KMS-11 (cell line): ENCODE measurements around the gene ZNF580.
A peak's percentile ranks its signal among the peaks of the same experiment; 100 is the strongest.

ENCODE experiments used
- H2AFZ ChIP-seq: fragments of 200-600 bp; sonication (generic); 2 replicates; pipeline ENCODE4 v1.6.1; 2016; ENCODE audit warnings: antibody characterized with exemption, mixed run types, low read depth
- H3K27ac ChIP-seq: fragments of 200-600 bp; sonication (generic); 2 replicates; pipeline ENCODE4 v1.6.1; 2016; ENCODE audit warnings: mild to moderate bottlenecking, mixed run types
- H3K27me3 ChIP-seq: fragments of 200-600 bp; sonication (generic); 2 replicates; pipeline ENCODE4 v1.6.1; 2017; ENCODE audit warnings: mild to moderate bottlenecking, low read depth, mixed run types, moderate library complexity; ENCODE audit not compliant: insufficient read depth
- H3K36me3 ChIP-seq: fragments of 200-600 bp; sonication (generic); 2 replicates; pipeline ENCODE4 v1.6.1; 2017; ENCODE audit warnings: mild to moderate bottlenecking, mixed run types; ENCODE audit not compliant: insufficient read depth
- H3K4me1 ChIP-seq: fragments of 200-600 bp; sonication (generic); 2 replicates; pipeline ENCODE4 v1.6.1; 2016; ENCODE audit warnings: mild to moderate bottlenecking, low read depth, mixed run types; ENCODE audit not compliant: poor library complexity, severe bottlenecking
- H3K4me2 ChIP-seq: fragments of 200-600 bp; sonication (generic); 2 replicates; pipeline ENCODE4 v1.7.0; 2016; ENCODE audit warnings: mild to moderate bottlenecking, mixed run types
- H3K4me3 ChIP-seq: fragments of 200-600 bp; sonication (generic); IDR thresholded peaks from 2 replicates; pipeline ENCODE4 v1.6.1; 2017; ENCODE audit warnings: low read depth, low read length, mixed read lengths; ENCODE audit not compliant: insufficient read depth
- H3K79me2 ChIP-seq: fragments of 200-600 bp; sonication (generic); 2 replicates; pipeline ENCODE4 v1.6.1; 2016; ENCODE audit warnings: low read depth, mixed run types; ENCODE audit not compliant: insufficient read depth
- H3K9ac ChIP-seq: fragments of 200-600 bp; sonication (generic); 2 replicates; pipeline ENCODE4 v1.6.1; 2016; ENCODE audit warnings: mild to moderate bottlenecking, mixed run types
- H4K20me1 ChIP-seq: fragments of 200-600 bp; sonication (generic); 2 replicates; pipeline ENCODE4 v1.6.1; 2016; ENCODE audit warnings: mild to moderate bottlenecking, mixed run types; ENCODE audit not compliant: insufficient read depth
- CTCF ChIP-seq: fragments of 200-600 bp; sonication (generic); conservative IDR thresholded peaks from 2 replicates; pipeline ENCODE4 v1.6.1; 2017; ENCODE audit warnings: low read depth, mild to moderate bottlenecking, antibody characterized with exemption, low read length, moderate library complexity, mixed read lengths

The ZNF580 gene

GRCh38 chr19:55623561-55623960, 17.2 kb upstream of the ZNF580 start:
- H2AFZ ChIP-seq = no peak overlapping the region
- H4K20me1 ChIP-seq = no peaks in the 10 kb centered on the region
- H3K36me3 ChIP-seq = no peaks in the 10 kb centered on the region
- H3K4me3 ChIP-seq = no peak overlapping the region
- H3K4me2 ChIP-seq = peak overlapping the region; percentile 28; the same call in 1 of the 2 replicates
- no peaks in the 10 kb centered on the region; the same call in 1 of the 2 replicates for H3K27me3 ChIP-seq
- no peaks in the 10 kb centered on the region for H3K79me2 ChIP-seq
- no peak for TF ChIP-seq CTCF
- no peak overlapping the region for H3K9ac ChIP-seq
- H3K27ac ChIP-seq = no peak overlapping the region
- peaks cover 15% of the 10 kb centered on the region for H3K4me1 ChIP-seq

GRCh38 chr19:55624109-55625003, 16.4 kb upstream of the ZNF580 start, which contains the start of gene ZNF784:
Gene ZNF784, minus strand, starts transcription at chr19:55624566. Its CDS starts 5 bp downstream, at chr19:55624561.
- Histone ChIP-seq H3K27ac (peak within 1 kb of the TSS; percentile 60), H3K9ac (peak within 1 kb of the TSS; percentile 49; the same call in 1 of the 2 replicates), H3K36me3 (no peaks in the 10 kb centered on the region), H3K79me2 (no peaks in the 10 kb centered on the region), H3K4me2 (peak within 1 kb of the TSS; percentile 47; the same call in 1 of the 2 replicates), H2AFZ (peak within 1 kb of the TSS; percentile 73), H3K27me3 (no peaks in the 10 kb centered on the region; the same call in 1 of the 2 replicates), H3K4me1 (peaks cover 15% of the 10 kb centered on the region), H3K4me3 (no peak within 1 kb of the TSS), H4K20me1 (no peaks in the 10 kb centered on the region)
- no peak for TF ChIP-seq CTCF

- Histone ChIP-seq H3K27me3 (no peaks in the 10 kb centered on the region; the same call in 1 of the 2 replicates), H3K4me3 (no peak overlapping the region), H3K36me3 (no peaks in the 10 kb centered on the region), H4K20me1 (no peaks in the 10 kb centered on the region), H3K4me2 (peak overlapping the region; percentile 47; the same call in 1 of the 2 replicates), H3K27ac (0 out of 2 replicates have a peak overlapping the region, but pooled peaks have one; percentile 60), H3K9ac (no peak overlapping the region), H3K79me2 (no peaks in the 10 kb centered on the region), H3K4me1 (peaks cover 15% of the 10 kb centered on the region), H2AFZ (peak overlapping the region; percentile 73)
- TF ChIP-seq CTCF = 0 out of 2 replicates have a peak, but pooled peaks have one; percentile 2
Observed at GRCh38 chr19:55625004-55625326, 15.8 kb upstream of the ZNF580 start.

- Histone ChIP-seq H3K4me1 (peaks cover 15% of the 10 kb centered on the region), H3K27me3 (no peaks in the 10 kb centered on the region; the same call in 1 of the 2 replicates), H3K27ac (no peak overlapping the region), H3K9ac (no peak overlapping the region), H2AFZ (no peak overlapping the region), H3K4me3 (no peak overlapping the region), H3K79me2 (no peaks in the 10 kb centered on the region), H4K20me1 (no peaks in the 10 kb centered on the region), H3K4me2 (no peak overlapping the region), H3K36me3 (no peaks in the 10 kb centered on the region)
- no peak for TF ChIP-seq CTCF
Observed at GRCh38 chr19:55626350-55626749, 14.5 kb upstream of the ZNF580 start.
